Mesenteric fat pad (tissue), 1 donor: ENCODE measurements around the gene HDAC5. TPM values are rescaled to one million over a fixed set of nuclear protein-coding genes. Genes with fewer than 3 reads are reported as not detected.
A peak's percentile ranks its signal among the peaks of the same experiment; 100 is the strongest.

Experiments
- DNase-seq: peaks from one replicate; pipeline ENCODE4 v3.0.0-alpha.2; 2020; ENCODE audit warnings: low spot score
- total RNA-seq: library from RNA; stranded (reverse); fragmentation: NEBNext Ultra II Directional; extraction: Animal tissue kit (Norgen Biotek cat#: 25700); gene quantifications from one replicate; pipeline ENCODE4 v1.2.1, GENCODE V29; 2021
- donor health status: DM: yes; HTN: yes; CAD: no.

Gene HDAC5
- total RNA-seq, 1 donor from 2014 or later, result 34.9 TPM

DNA sequence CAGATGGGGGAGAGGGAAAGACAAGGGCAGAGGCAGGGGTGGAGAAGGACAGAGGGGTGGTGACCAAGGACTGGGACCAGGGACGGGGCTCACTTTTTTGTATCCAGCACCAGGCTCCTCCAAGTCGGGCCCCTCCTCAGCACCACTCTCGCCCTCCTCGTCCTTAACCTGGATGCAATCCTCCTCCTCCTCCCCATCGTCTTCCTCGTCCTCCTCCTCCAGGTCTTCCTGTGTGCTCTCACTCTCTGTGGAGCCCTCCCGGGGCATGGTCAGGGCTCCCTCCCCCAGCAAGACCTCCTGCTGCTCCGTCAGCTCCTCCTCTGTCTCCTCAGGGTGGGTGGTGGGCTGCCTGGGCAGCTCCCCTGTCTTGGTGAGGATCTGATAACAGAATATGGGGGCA is 36.1 kb downstream of the HDAC5 start:
- no peak for DNase-seq

DNA sequence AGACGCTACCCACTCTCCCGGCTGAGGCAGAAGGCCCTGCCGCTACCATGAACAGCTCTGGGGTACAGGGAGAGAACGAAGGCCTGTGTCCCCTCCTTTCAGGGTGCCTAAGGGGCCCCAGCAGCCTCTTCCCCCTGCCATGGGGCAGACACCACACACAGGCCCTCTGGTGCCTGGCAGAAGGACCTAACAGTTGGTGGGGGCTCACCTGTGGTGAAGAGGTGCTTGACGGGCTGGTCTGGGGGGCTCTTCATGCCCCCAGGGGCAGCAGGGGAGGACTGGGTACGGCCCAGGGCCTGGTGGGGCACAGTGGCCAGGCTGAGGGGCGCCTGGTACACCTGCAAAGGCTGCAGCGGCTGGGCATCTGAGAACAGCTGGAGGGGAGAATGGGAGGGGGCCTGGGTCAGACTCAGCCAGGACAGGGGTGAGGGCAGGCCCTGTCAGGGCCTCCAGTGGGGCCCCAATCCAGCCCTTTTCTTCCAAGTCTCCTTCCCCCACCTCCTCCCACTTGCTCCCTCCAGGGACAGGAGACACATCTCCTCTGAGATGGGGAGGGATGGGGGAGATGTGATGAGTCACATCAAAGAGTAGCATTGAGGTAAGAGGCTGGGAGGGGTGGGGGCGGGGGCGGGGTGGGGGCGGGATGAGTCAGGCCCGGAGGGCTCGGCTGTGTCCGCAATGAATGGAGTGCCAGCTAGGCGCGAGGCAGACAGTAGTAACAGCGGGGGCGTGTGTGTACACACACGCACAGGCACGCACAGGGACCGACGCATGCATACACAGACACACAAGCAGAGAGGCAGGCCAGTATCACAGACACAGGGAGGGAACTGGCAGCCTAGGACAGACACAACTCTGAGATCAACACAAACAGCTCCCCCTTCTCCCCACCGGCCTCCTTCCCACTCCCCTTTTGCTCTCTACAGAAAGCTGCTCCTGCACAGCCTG is 36.8 kb downstream of the HDAC5 start:
- DNase-seq, result no peak

DNA sequence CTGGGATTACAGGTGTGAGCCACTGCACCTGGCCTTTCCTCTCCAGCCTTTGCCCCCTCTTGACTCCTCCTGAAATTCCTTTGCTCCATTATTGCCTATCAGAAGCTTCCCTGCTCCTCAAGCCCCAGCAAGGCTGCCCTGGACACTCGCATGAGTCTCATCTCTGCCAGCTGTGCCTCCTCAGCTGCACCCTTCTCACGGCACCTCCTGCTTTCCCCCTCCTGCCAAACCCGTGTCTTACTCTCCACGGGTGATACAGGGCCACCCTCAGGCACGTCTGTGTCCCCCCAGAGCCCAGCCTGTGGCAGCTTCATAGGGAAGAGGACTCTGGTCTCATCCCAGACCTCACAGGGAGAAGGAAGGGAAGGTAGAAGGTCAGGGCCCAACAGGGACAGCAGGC is 37.5 kb downstream of the HDAC5 start:
- DNase-seq, result no peak

DNA sequence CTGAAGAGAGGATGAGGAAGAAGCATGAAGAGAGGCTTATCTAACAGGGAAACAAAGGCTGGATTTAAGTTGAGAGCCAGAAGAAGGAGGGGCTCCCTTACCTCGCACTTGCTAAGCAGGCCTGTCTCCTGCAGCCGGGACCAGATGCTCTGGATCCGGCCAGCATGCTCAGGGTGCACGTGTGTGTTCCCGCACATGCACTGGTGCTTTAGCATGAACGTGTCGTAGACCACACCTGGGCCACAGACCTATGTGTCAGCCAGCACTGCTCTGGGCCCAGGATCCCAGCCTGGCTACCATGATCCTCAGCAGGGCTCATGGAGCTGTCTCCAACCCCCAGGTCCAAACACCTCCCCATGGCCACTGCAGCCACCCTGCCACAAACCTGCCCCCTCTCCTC is 38.5 kb downstream of the HDAC5 start:
- DNase-seq, result no peak

DNA sequence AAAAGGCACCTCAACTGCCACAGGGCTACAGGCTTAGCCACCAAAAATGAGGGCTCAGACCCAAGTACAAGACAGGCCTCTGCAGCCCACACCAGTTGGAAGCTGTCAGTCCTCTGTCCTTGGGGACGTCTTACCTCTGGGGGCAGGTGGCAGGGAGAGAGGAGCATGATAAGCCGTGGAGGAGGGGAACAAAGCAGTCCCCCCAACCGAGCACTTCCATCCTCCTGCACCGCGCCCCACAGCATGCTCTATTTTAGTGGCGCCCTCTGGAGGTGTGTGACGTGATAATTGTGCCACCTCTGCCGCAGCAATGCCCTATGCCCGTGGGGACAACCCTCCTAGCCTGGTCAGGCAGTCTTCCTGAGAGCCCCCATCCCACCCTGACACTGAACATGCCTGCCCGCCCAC is 39.3 kb downstream of the HDAC5 start:
- no peak for DNase-seq

DNA sequence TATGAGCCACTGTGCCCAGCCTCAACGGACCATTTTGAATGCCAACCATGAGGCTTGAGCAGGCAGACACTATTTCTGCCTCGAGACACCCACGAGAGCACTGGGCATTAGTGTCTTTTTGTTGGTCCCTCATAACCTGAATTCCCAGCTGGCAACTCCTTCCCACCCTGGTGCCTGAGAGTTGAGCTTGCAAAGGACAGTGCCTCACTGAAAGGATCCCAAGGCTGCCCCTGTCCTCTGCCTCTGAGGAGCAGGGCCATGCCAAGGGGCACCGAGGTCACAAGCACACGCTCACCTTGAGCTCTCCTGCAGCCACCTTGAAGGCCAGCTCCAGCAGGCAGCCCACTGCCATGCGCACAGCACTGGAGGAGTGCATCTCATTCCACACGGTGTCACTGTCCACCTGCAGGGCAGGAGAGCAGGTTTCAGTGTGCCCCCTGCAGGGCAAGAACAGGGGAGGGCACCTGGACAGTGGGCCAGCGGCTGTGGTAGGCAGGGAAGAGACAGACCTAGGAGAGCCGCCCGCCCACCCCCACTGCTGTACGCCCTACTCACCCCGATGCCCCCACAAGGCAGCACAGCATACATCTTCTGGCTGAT is 40.1 kb downstream of the HDAC5 start:
- DNase-seq, result no peak

DNA sequence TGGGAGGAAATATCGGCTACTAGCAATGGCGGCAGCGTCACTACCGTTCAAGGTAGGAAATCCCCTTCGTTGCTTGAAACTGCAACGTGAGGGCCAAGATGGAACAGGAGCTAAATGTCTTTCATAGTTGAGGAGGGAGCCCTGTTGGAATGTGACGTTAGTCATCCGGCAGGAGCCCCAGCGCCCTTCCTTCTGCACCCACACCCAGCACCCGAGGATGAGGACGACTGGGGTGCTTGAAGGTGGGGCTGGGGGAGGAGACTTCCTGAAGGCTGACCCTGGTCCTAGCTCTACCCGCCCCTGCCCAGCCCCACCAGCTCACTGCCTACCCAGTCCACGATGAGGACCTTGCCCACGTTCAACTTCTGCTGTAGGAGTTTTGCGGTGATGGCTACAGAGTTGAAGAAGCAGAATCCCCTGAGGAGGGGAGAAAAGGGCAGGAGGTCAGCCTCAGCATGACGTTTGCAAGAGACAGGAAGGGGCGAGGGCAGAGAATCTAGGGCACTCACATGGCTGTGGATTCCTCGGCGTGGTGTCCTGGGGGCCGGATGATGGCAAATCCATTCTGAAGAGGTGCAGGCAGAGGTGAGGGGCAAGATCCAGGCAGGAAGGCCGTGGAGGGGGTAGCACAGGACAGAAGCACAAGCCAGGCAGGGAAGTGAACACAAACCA is 41.0 kb downstream of the HDAC5 start:
- no peak for DNase-seq

DNA sequence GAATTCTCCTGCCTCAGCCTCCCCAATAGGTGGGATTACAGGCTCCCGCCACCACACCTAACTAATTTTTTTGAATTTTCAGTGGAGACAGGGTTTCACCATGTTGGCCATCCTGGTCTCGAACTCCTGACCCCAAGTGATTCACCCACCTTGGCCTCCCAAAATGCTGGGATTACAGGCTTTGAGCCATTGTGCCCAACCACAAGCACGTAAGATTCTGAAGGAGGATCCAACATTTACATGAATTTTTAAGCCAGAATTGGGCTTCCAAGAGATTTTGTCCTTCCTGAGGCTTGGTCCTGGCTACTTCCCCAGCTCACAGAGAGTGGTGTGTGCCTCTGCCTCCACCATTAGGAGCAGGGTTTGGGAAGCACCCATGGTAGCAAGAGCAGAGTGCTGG is 41.8 kb downstream of the HDAC5 start:
- DNase-seq, result no peak

DNA sequence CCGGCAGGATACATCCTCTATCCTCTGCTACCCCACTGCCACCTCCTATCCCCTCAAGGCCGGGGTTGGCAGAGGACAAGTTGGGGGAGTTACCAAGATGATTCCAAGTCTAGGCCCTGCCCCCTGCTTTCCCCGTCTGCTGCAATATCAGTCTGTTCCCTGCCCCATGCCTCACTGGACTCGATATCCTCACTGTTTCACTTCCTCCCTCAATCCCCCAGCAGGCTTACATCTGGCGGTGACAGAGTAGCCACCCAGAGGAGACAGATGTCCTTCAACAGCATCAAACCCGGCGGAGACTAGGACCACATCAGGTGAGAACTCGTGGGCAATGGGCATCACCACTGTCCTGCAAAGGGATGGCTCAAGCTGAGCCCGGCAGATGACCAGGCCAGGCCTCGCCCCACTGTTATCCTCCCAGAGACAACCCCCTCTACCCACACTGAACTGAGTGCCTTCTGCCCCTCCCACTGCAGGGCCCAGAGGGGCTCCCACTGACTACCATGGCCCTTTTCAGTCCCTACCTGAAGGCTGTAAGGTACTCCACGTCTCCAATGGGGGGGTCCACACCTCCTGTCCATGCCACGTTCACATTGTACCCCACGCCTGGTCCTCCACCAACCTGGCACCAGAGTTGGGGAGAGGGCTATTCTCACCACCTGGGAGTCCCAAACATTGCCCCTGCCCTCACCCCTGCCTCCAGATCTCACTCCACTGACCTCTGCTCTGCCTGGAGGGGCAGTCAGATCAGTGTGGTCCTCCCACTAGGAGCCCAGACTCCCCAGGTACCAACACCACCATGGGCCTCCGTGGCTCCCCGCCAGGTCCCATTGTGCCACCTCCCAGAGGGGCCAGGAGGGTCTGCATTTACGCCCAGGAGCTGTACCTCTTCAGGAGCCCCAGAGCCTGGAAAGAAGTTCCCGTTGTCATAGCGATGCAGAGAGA is 43.3 kb downstream of the HDAC5 start:
- DNase-seq, result no peak

DNA sequence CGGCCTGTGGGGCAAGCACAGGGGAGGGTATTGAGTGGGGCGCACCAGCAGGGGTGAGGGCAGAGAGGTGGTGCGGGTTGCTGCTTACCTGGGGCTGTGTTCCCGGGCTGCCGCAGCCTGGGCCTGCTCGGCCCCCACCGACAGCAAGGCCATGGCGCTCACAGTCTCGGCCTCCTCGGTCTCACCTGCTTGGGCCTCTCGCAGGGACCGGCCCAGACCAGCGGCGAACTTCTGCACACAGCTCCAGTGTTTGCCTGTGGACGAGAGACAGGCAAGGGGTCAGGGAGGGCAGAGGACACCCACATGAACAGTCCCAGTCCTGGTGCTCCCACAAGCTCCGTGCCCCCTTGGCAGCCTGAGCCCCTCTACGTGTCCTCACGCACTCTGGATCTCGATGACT is 45.0 kb downstream of the HDAC5 start:
- no peak for DNase-seq

DNA sequence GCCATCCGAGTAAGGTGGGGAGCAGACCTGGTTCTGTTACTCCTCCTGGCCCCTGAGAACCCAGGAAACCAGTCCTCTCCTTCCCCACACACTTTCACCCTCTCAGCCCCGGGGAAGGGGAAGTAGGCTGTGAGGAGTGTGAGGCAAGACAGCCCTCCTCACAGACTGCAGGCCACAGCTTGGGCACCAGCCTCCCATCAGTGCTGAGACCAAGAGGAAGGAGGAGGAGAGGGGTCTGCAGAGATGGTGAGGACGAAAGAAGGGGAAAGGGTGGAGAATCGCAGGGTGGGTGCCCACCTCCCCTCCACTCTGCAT is 45.9 kb downstream of the HDAC5 start:
- DNase-seq, result no peak

DNA sequence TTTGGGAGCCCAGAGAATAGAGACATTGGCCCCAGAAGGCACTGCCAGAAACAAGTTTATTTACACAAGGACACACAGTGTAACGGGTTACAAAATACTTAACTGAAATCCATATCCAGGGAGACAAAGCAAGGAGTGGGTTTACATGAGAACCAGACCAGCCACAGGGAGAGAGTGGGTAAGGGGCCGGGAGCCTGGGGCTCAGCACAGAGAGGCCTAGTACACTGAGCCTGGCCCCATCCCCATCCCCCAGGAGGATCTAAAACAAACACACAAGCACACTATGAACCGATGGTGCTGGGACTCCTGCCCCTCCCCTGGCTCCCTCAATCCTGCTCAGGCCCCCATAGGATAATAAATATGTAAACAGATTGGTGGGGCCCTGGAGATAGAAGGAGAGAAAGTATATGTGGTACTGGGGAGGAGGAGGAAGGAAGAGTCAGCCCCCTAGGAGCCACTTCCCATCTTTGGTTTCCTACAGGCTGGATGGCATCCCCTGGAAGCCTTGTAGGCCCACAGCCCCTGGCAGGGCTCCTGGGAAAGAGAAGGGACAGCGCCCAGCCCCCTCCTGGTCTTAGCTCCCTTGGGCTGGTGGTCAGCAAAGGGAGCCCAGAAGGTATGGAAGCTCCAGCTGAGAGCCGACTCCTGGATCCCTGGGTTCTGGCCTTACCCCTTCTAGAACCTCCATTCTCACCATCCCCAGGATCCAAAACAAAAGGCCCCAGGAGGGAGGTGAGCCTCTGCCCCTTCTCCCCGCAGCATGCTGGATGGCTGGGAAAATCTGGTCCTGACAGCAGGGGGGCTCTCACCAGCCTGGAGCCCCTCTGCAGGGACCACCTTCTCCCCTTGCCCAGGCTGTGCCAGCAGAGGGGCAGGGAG is 46.5 kb downstream of the HDAC5 start:
- no peak for DNase-seq

DNA sequence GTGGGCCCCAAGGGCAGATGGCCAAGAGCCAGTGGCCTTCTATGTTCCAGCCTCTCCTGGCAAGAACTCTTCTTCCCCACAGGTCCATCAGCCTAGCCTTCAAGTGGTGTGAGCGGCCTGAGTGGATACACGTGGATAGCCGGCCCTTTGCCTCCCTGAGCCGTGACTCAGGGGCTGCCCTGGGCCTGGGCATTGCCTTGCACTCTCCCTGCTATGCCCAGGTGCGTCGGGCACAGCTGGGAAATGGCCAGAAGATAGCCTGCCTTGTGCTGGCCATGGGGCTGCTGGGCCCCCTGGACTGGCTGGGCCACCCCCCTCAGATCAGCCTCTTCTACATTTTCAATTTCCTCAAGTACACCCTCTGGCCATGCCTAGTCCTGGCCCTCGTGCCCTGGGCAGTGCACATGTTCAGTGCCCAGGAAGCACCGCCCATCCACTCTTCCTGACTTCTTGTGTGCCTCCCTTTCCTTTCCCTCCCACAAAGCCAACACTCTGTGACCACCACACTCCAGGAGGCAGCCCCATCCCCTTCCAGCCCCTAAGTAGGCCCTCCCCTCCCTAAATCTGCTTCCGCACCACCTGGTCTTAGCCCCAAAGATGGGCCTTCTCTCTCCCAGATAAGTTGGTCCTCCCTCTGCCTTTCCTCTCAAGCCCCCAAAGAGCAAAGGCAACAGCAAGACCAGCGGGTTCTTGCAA is 47.7 kb downstream of the HDAC5 start:
- DNase-seq, result no peak

DNA sequence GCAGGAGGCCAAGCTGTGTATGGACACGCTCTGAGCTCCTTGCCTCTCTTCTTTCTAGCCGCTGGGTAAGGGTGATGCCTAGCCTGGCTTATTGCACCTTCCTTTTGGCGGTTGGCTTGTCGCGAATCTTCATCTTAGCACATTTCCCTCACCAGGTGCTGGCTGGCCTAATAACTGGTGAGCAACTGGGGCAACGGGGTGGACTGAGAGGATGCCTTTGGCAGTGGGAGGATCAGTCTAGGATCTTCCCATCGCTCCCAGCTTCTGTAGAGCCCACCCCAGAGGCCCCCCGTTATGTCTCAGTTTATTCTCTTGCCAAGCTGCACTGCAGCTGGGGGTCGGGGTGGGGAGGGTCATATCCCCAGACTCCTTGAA is 48.5 kb downstream of the HDAC5 start:
- DNase-seq, result no peak

DNA sequence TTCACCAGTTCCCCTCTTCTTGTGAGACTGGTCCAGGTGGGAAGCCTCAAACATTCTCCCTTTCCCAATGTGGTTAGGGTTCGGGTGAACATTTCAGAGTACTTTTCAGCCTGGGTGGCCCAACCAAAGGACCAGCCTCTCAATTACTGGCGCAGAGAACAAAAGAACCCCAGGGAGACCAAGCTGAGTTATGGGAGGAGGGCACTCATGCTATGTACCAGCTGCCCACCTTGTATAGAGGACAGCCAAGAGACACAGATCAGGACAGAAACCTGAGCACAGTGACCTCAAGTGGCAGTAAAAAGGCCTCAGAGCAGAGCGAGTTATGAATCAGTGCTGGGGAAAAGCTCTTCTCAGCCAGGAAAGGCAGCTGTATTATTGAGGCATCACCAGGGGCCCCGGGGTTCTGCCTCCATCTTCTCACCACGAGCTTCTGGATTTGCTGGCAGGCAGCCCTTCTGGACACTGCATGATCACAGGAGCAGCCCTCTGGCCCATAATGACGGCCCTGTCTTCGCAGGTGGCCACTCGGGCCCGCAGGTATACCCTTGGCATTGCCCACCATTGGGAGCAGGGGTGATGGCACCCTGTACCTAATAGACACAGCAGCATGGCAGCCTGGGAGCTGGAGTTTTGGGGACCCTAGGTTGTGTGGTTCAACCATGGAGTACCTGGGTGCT is 49.1 kb downstream of the HDAC5 start:
- DNase-seq, result no peak

DNA sequence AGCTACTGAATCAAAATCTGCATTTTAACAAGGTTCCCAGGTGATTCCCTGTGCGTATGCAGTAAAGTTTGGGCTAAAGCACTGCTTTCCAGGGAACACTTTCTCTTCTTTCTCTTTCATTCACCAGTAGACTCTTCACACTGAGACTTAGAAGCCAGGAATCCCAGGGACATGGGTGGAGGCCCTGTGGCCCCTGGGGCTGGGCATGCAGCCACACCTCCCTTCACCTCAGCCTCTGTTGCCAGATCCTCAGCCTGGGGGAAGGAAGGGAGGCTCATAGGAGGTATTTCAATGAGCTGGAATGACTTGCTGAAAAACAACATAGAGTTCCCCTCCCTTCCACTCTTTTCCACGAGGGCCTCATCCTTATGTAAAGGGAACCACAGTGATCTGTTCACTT is 51.7 kb downstream of the HDAC5 start:
- no peak for DNase-seq

DNA sequence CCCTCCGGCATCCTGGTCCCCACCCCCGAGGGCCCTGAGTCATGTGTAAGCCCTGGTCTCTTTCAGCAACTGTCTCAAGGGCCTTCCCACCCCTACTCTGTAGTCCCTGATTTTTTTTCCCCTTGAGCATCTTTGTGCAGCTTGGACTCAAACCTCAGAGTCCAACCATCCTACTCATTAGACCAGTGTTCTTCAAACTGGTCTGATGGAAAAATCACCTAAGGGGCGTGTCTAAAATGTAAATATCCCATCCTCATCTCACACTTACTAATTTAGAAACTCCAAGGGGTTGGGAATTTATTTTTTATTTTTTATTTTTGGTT is 52.3 kb downstream of the HDAC5 start:
- no peak for DNase-seq

DNA sequence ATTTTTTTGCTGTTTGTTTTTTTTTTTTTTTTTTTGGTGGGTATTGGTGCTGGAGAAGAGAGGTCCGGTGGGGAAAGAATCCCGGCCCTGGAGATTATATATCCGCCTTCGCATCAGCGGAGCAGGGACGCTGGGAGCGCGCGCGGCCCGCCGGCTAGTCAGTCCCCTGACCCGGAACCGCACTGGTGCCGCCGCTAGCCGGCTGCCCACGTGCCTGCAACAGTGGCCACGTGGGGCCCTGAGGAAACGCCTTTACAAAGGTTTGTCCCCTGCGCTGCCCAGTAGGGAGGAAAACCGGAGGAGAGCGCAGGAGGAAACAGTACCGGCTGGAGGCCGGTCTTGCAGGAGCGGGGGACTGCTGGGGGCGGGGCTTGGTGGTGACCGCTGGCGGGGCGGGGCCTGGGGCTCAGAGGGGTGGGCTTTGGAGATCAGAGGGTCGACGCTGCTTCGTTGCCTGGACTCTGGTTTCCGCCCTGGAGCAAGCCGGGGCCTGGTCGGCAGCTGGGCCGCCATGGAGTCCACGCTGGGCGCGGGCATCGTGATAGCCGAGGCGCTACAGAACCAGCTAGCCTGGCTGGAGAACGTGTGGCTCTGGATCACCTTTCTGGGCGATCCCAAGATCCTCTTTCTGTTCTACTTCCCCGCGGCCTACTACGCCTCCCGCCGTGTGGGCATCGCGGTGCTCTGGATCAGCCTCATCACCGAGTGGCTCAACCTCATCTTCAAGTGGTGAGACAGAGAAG is 52.8 kb downstream of the HDAC5 start, which contains the start of gene G6PC3:
TSS of gene G6PC3 (plus strand) at position 281 of the 743 bp plus-strand sequence. CDS start at position 512, 231 bp downstream.
- DNase-seq, result peak; percentile 96
